Esophagus squamous epithelium (tissue), 5 donors: ENCODE measurements around the gene CGRRF1. TPM values are rescaled to one million over a fixed set of nuclear protein-coding genes. Genes with fewer than 3 reads are reported as not detected.

Experiments used
- DNase-seq: peaks from one replicate; lab custom pipeline; 2025; lab: John Stamatoyannopoulos, UW
- H3K27ac ChIP-seq, 4 donors: fragments of 200-600 bp; sonication (generic); one replicate each; pipeline ENCODE4 v1.5.1; 2016 to 2019; ENCODE audit warnings: mild to moderate bottlenecking in 1 of 4
- H3K27me3 ChIP-seq, 4 donors: fragments of 200-600 bp; sonication (generic); 1 replicate in 3 of 4; 2 replicates in 1 of 4; pipeline versions ENCODE4 v1.5.1 to v1.6.0; 2017 to 2021; ENCODE audit warnings: antibody characterized with exemption in 1 of 4
- H3K36me3 ChIP-seq, 3 donors: fragments of 200-600 bp; sonication (generic); one replicate each; pipeline ENCODE4 v1.5.1; 2016 to 2019
- H3K4me1 ChIP-seq, 3 donors: fragments of 200-600 bp; sonication (generic); one replicate each; pipeline ENCODE4 v1.5.1; 2017 to 2019
- H3K4me3 ChIP-seq, 4 donors: fragments of 200-600 bp; sonication (generic); 1 replicate in 3 of 4; 2 replicates in 1 of 4; pipeline ENCODE4 v1.5.1; 2016 to 2019; ENCODE audit warnings: mild to moderate bottlenecking in 2 of 4, moderate library complexity in 1 of 4
- H3K9me3 ChIP-seq, 3 donors: fragments of 200-600 bp; sonication (generic); one replicate each; pipeline ENCODE4 v1.5.1; 2016 to 2019
- POLR2A ChIP-seq, 4 donors: fragments of 450-650 bp; IDR thresholded peaks; one replicate each; pipeline ENCODE4 v1.6.1; 2017; ENCODE audit warnings: antibody characterized with exemption in 4 of 4, mild to moderate bottlenecking in 4 of 4, moderate library complexity in 3 of 4
- WGBS, 2 donors: methylation state at CpG; one replicate each; pipeline ENCODE4 v1.1.5; 2018; 5-methylcytosine and 5-hydroxymethylcytosine counted together
- intact Hi-C: fragments of 100-400 bp; cut with DNase I; formaldehyde crosslinking; loops from one replicate; pipeline ENCODE4 v1.15.0; 2022
- total RNA-seq, 4 donors: library from RNA; depleted of rRNA; stranded (reverse); fragments of >200 nt; gene quantifications; one replicate each; pipeline ENCODE4 v1.1.0, GENCODE V29; 2016
- TF ChIP-seq, protein P1 (sequence below), 6 experiments: fragments of 450-650 bp in 4 of 6; fragments of 200-600 bp in 2 of 6; sonication (generic) in 2 of 6; IDR thresholded peaks; one replicate each; pipeline ENCODE4 v1.5.1; 2016 to 2019; ENCODE audit warnings: antibody characterized with exemption in 6 of 6, mild to moderate bottlenecking in 4 of 6, moderate library complexity in 4 of 6
- donor health status: DM: yes; HTN: yes; CAD: no.

Gene CGRRF1
- total RNA-seq, 4 donors from 2014 or later: 2.5 to 13.9 (median 10.3) TPM

DNA sequence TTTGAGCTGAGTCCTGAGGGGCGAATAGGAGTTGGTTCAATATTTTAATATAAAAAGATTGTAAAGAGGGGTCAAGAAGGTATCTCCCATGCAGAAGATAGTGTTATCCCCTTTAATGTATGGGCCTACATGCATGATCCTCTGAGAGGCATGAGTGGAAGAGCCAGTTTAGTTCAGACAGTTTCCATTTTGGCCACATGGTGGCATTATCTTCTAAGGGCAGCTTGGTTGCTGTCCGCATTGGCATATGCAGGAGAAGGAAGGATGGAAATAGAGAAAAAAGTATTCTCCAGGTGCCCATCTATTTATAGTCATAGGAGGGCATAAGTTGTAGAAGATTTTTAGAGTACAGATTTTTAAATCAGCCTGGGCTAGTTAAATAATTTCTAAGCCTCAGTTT is 62.6 kb downstream of the CGRRF1 start:
- peaks cover 0 to 19% (median 0%) of the 10 kb centered on the region in 4 donors for H3K27me3 ChIP-seq
- H3K4me1 ChIP-seq: peaks cover 0 to 51% (median 7%) of the 10 kb centered on the region in 3 donors
- peaks cover 0 to 12% (median 0%) of the 10 kb centered on the region in 3 donors for H3K9me3 ChIP-seq
- WGBS, 2 donors: 93 to 96% methylated on average over 2 of the region's 2 CpGs
- TF ChIP-seq, protein P1, sequence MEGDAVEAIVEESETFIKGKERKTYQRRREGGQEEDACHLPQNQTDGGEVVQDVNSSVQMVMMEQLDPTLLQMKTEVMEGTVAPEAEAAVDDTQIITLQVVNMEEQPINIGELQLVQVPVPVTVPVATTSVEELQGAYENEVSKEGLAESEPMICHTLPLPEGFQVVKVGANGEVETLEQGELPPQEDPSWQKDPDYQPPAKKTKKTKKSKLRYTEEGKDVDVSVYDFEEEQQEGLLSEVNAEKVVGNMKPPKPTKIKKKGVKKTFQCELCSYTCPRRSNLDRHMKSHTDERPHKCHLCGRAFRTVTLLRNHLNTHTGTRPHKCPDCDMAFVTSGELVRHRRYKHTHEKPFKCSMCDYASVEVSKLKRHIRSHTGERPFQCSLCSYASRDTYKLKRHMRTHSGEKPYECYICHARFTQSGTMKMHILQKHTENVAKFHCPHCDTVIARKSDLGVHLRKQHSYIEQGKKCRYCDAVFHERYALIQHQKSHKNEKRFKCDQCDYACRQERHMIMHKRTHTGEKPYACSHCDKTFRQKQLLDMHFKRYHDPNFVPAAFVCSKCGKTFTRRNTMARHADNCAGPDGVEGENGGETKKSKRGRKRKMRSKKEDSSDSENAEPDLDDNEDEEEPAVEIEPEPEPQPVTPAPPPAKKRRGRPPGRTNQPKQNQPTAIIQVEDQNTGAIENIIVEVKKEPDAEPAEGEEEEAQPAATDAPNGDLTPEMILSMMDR (IDR thresholded peaks at IDR 0.05): peak in 3 of 6 experiments; percentile 20 to 48 (median 25)
- TF ChIP-seq POLR2A (IDR thresholded peaks at IDR 0.05): no peak
- H3K36me3 ChIP-seq: no peaks in the 10 kb centered on the region
- H3K27ac ChIP-seq: no peak overlapping the region
- no peak for DNase-seq
- intact Hi-C loops: no loop called here
- no peak overlapping the region for H3K4me3 ChIP-seq

DNA sequence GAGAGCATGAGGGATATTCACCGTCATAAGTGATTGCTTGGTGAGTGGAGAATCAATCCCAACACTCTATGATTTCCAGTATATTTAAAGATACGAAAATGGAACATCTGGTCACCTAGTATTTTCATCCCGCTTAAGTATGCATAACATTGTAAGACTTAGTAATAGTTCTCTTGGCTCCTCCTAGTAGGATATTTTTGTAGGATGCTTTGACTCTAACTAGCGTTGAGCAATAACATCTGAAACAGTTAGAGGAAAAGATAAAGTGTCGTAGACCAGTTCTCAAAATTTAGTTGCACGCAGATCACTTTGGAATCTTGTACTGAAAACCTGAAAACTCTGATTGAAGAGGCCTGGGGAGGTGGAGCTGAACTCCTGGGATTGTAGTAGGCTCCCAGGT is 64.8 kb downstream of the CGRRF1 start:
- intact Hi-C loops: no loop called here
- H3K27ac ChIP-seq: no peak overlapping the region
- peaks cover 0 to 29% (median 11%) of the 10 kb centered on the region in 3 donors for H3K4me1 ChIP-seq
- TF ChIP-seq POLR2A (IDR thresholded peaks at IDR 0.05): no peak
- TF ChIP-seq, protein P1 (IDR thresholded peaks at IDR 0.05): no peak
- H3K36me3 ChIP-seq: no peaks in the 10 kb centered on the region
- peaks cover 0 to 12% (median 0%) of the 10 kb centered on the region in 3 donors for H3K9me3 ChIP-seq
- no peaks in the 10 kb centered on the region for H3K27me3 ChIP-seq
- DNase-seq: no peak
- WGBS, 2 donors: 87 to 91% methylated on average over 6 of the region's 6 CpGs
- H3K4me3 ChIP-seq: no peak overlapping the region

DNA sequence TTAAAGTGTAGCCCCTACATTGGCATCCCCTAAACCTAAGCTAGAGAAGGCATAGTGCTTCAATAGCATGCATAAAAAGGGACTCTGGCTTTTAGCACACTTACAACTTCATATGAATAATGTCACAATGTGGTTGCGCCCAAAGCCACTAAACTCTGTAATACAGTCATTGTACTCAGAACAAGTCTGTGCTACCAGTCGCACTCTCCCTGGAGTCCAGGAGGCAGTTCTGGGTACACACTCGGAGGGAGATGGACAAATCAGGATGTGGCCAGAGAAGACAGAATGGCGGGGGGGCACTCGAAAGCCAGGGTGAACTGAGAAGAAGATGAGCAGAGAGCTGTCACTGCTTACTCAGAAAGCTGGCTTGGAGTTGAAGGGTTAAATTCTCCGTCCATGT is 67.8 kb downstream of the CGRRF1 start:
- Histone ChIP-seq H3K27ac (peak overlapping the region in 1 of 4 donors; percentile 8), H3K4me1 (peaks cover 0 to 12% (median 4%) of the 10 kb centered on the region in 3 donors), H3K9me3 (peaks cover 0 to 9% (median 0%) of the 10 kb centered on the region in 3 donors), H3K27me3 (no peaks in the 10 kb centered on the region), H3K36me3 (no peaks in the 10 kb centered on the region), H3K4me3 (no peak overlapping the region)
- DNase-seq: no peak
- intact Hi-C loops: no loop called here
- TF ChIP-seq POLR2A (IDR thresholded peaks at IDR 0.05): no peak
- TF ChIP-seq, protein P1 (IDR thresholded peaks at IDR 0.05): no peak
- 83 to 84% methylated on average over 6 of the region's 6 CpGs for WGBS, 2 donors

DNA sequence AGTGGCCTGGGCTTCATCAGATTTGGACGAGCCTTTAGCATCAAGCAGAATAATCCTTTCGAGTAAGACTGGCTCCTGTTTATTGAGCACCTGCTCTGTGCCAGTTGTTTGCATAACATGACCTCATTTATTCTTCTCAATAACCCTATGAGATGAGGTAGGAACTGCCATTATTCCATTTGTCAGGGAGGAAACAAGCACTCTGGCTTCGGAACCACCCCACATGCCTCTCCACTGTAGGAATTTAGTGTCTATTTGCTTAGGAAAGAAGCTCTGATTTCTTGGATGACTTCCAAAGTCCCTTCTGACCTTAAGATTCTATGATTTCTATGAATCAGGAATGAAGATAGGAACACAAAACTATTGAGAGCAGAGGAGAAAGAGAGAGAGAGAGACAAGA is 68.3 kb downstream of the CGRRF1 start:
- no peak overlapping the region for H3K4me3 ChIP-seq
- H3K27ac ChIP-seq: peak overlapping the region in 1 of 4 donors; percentile 8
- 77 to 86% methylated on average over 3 of the region's 3 CpGs for WGBS, 2 donors
- peaks cover 0 to 4% (median 0%) of the 10 kb centered on the region in 3 donors for H3K9me3 ChIP-seq
- intact Hi-C loops: no loop called here
- H3K4me1 ChIP-seq: peaks cover 0 to 12% (median 4%) of the 10 kb centered on the region in 3 donors
- H3K36me3 ChIP-seq: no peaks in the 10 kb centered on the region
- no peak for DNase-seq
- no peak for TF ChIP-seq POLR2A (IDR thresholded peaks at IDR 0.05)
- TF ChIP-seq, protein P1 (IDR thresholded peaks at IDR 0.05): no peak
- H3K27me3 ChIP-seq: no peaks in the 10 kb centered on the region

DNA sequence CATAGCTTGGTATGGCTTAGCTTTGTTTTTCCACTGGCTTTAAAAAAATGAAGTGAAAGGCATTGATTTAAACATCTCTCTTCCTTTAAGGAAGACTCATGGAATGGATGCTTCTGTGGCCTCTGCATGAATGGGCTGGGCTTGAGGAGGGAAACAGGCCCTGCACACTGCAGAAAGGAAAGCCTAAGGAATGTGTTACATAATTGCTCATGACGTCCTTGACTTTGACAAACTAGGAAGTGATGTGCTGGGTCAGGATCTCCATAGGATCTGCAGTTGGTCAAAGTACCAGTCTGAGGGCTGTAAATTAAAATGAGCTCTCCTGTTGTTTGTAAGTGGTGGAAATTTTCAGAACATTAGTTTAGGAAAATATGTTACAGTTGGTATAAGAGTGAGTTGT is 69.9 kb downstream of the CGRRF1 start:
- no peak overlapping the region for H3K27ac ChIP-seq
- no peaks in the 10 kb centered on the region for H3K36me3 ChIP-seq
- 16 to 35% methylated on average over 1 of the region's 1 CpG for WGBS, 2 donors
- DNase-seq: no peak
- H3K27me3 ChIP-seq: no peaks in the 10 kb centered on the region
- intact Hi-C loops: no loop called here
- TF ChIP-seq POLR2A (IDR thresholded peaks at IDR 0.05): no peak
- TF ChIP-seq, protein P1 (IDR thresholded peaks at IDR 0.05): no peak
- H3K9me3 ChIP-seq: no peaks in the 10 kb centered on the region
- no peak overlapping the region for H3K4me3 ChIP-seq
- peaks cover 0 to 12% (median 4%) of the 10 kb centered on the region in 3 donors for H3K4me1 ChIP-seq
